GM18907 (cell line): ENCODE results near the gene PAPSS2.
A peak's percentile ranks its signal among the peaks of the same experiment; 100 is the strongest.
"Not testable (repeated sequence)": the region's sequence is repeated elsewhere in the genome, so short reads cannot be mapped to it uniquely, and the experiment has no call there.

ENCODE experiments used
- ATAC-seq: cut with Tn5 transposase; IDR thresholded peaks from one replicate; pipeline ENCODE4 v1.9.1; 2021; ENCODE audit warnings: mild to moderate bottlenecking, moderate library complexity; ENCODE audit not compliant: unreplicated experiment

Gene PAPSS2

GRCh38 chr10:87702260-87702972 is 42.7 kb downstream of the PAPSS2 start:
- ATAC-seq, result no peak

- ATAC-seq, result no peak
Measured at GRCh38 chr10:87702973-87703294, 43.3 kb downstream of the PAPSS2 start.

- no peak for ATAC-seq
Measured at GRCh38 chr10:87703771-87704170, 44.1 kb downstream of the PAPSS2 start.

GRCh38 chr10:87705339-87705738 is 45.7 kb downstream of the PAPSS2 start:
- ATAC-seq, result no peak

GRCh38 chr10:87706731-87707130 is 47.1 kb downstream of the PAPSS2 start:
- no peak for ATAC-seq

GRCh38 chr10:87707254-87707653 is 47.6 kb downstream of the PAPSS2 start:
- no peak for ATAC-seq

- no peak for ATAC-seq
Measured at GRCh38 chr10:87712913-87713616, 53.4 kb downstream of the PAPSS2 start.

GRCh38 chr10:87713707-87714106 is 54.0 kb downstream of the PAPSS2 start:
- no peak for ATAC-seq

- ATAC-seq, result no peak
Measured at GRCh38 chr10:87715552-87716347, 56.1 kb downstream of the PAPSS2 start.

GRCh38 chr10:87716348-87716670 is 56.6 kb downstream of the PAPSS2 start:
- ATAC-seq, result no peak

GRCh38 chr10:87720665-87721064 is 61.0 kb downstream of the PAPSS2 start:
- ATAC-seq, result no peak

- ATAC-seq, result no peak
Measured at GRCh38 chr10:87721781-87722180, 62.1 kb downstream of the PAPSS2 start.

GRCh38 chr10:87722716-87723115 is 63.0 kb downstream of the PAPSS2 start:
- no peak for ATAC-seq

- ATAC-seq, result no peak
Measured at GRCh38 chr10:87723500-87723899, 63.8 kb downstream of the PAPSS2 start.

GRCh38 chr10:87724789-87725188 is 65.1 kb downstream of the PAPSS2 start:
- ATAC-seq, result no peak

- no peak for ATAC-seq
Measured at GRCh38 chr10:87729940-87730339, 70.3 kb downstream of the PAPSS2 start.

- ATAC-seq, result no peak
Measured at GRCh38 chr10:87733081-87733480, 73.4 kb downstream of the PAPSS2 start.

GRCh38 chr10:87734987-87735827 is 75.5 kb downstream of the PAPSS2 start:
- ATAC-seq, result peak; percentile 56

- not testable (repeated sequence) for ATAC-seq
Measured at GRCh38 chr10:87738253-87738652, 78.6 kb downstream of the PAPSS2 start.

- no peak for ATAC-seq
Measured at GRCh38 chr10:87739703-87740102, 80.0 kb downstream of the PAPSS2 start.

- ATAC-seq, result no peak
Measured at GRCh38 chr10:87740254-87740655, 80.6 kb downstream of the PAPSS2 start.
